WTC11 (cell line): Measurements from ENCODE around the gene CDKN1B. TPM values are rescaled to one million over a fixed set of nuclear protein-coding genes. Genes with fewer than 3 reads are reported as not detected.

Source experiments
- ATAC-seq: fragments of 200-7000 bp; cut with Tn5 transposase; 2 replicates; pipeline ENCODE4 v1.10.0; 2021; ENCODE audit warnings: mild to moderate bottlenecking, moderate library complexity
- CTCF ChIA-PET: fragments of 300-600 bp; sonication (Branson Sonifier 250); formaldehyde crosslinking; loops from one replicate; lab custom pipeline; 2021; ENCODE audit warnings: antibody characterized with exemption; lab: Charles Lee
- POLR2A ChIA-PET: fragments of 350-600 bp; sonication (Branson Sonifier 250); formaldehyde crosslinking; loops from one replicate; lab custom pipeline; 2021; ENCODE audit warnings: antibody characterized with exemption; lab: Charles Lee
- DNase-seq: peaks from one replicate; pipeline ENCODE4 v3.0.0; 2021; ENCODE audit warnings: low spot score
- H3K27ac Mint-ChIP-seq: 2 replicates; pipeline ENCODE4 v1.8.0; 2021; ENCODE audit warnings: mixed read lengths
- H3K27me3 Mint-ChIP-seq: 2 replicates; pipeline ENCODE4 v1.8.0; 2021; ENCODE audit warnings: low read depth, mild to moderate bottlenecking, moderate library complexity, mixed read lengths
- H3K36me3 Mint-ChIP-seq: 2 replicates; pipeline ENCODE4 v1.8.0; 2021; ENCODE audit warnings: mixed read lengths
- H3K4me1 Mint-ChIP-seq: 2 replicates; pipeline ENCODE4 v1.8.0; 2022; ENCODE audit warnings: mixed read lengths
- H3K4me3 Mint-ChIP-seq: 2 replicates; pipeline ENCODE4 v1.8.0; 2021; ENCODE audit warnings: mild to moderate bottlenecking, moderate library complexity, mixed read lengths
- H3K9me3 Mint-ChIP-seq: 2 replicates; pipeline ENCODE4 v1.8.0; 2021; ENCODE audit warnings: mixed read lengths
- CREM ChIP-seq: sonication (generic); formaldehyde crosslinking; IDR thresholded peaks from 2 replicates; pipeline ENCODE4 v1.8.1; 2022; ENCODE audit warnings: mild to moderate bottlenecking, missing genetic modification reagents, moderate library complexity
- FOXJ3 ChIP-seq: sonication (generic); formaldehyde crosslinking; IDR thresholded peaks from 2 replicates; pipeline ENCODE4 v1.9.0; 2021; ENCODE audit warnings: missing genetic modification reagents, mild to moderate bottlenecking, borderline replicate concordance
- FOXK1 ChIP-seq: sonication (generic); formaldehyde crosslinking; IDR thresholded peaks from 2 replicates; pipeline ENCODE4 v1.8.0; 2022; ENCODE audit warnings: mild to moderate bottlenecking, moderate library complexity, missing genetic modification reagents
- ZNF263 ChIP-seq: sonication (generic); formaldehyde crosslinking; IDR thresholded peaks from 2 replicates; pipeline ENCODE4 v1.8.1; 2022; ENCODE audit warnings: low read depth, mild to moderate bottlenecking, moderate library complexity, missing genetic modification reagents
- ZNF396 ChIP-seq: fragments of 250-450 bp; sonication (Bioruptor Pico); IDR thresholded peaks from 2 replicates; pipeline ENCODE4 v1.8.0; 2021; ENCODE audit warnings: mild to moderate bottlenecking, moderate library complexity, borderline replicate concordance
- total RNA-seq: library from RNA; stranded (reverse); gene quantifications from 3 replicates; pipeline ENCODE4 v1.2.3, GENCODE V29; 2021
- TF ChIP-seq, protein P1 (sequence below): sonication (generic); formaldehyde crosslinking; IDR thresholded peaks from 2 replicates; pipeline ENCODE4 v1.8.1; 2022; ENCODE audit warnings: low read depth, mild to moderate bottlenecking, moderate library complexity, missing genetic modification reagents, borderline replicate concordance
- TF ChIP-seq, protein P2 (sequence below): sonication (generic); formaldehyde crosslinking; conservative IDR thresholded peaks from 2 replicates; pipeline ENCODE4 v1.8.1; 2023; ENCODE audit warnings: mild to moderate bottlenecking, low read depth, missing genetic modification reagents, moderate library complexity
- TF ChIP-seq, protein P3 (sequence below): fragments of 250-450 bp; sonication (Bioruptor Pico); IDR thresholded peaks from 2 replicates; pipeline ENCODE4 v1.8.0; 2021; ENCODE audit warnings: mild to moderate bottlenecking
- TF ChIP-seq, protein P4 (sequence below): sonication (generic); formaldehyde crosslinking; conservative IDR thresholded peaks from 2 replicates; pipeline ENCODE4 v1.8.1; 2022; ENCODE audit warnings: mild to moderate bottlenecking, missing genetic modification reagents
- TF ChIP-seq, protein P5 (sequence below): sonication (generic); formaldehyde crosslinking; IDR thresholded peaks from 2 replicates; pipeline ENCODE4 v1.8.1; 2023; ENCODE audit warnings: mild to moderate bottlenecking, missing genetic modification reagents, moderate library complexity
- TF ChIP-seq, protein P6 (sequence below): sonication (generic); formaldehyde crosslinking; IDR thresholded peaks from 2 replicates; pipeline ENCODE4 v1.8.0; 2022; ENCODE audit warnings: mild to moderate bottlenecking, missing genetic modification reagents
- TF ChIP-seq, protein P7 (sequence below): sonication (generic); formaldehyde crosslinking; IDR thresholded peaks from 2 replicates; pipeline ENCODE4 v1.8.1; 2023; ENCODE audit warnings: mild to moderate bottlenecking, moderate library complexity, missing genetic modification reagents
- TF ChIP-seq, protein P8 (sequence below): sonication (generic); formaldehyde crosslinking; IDR thresholded peaks from 2 replicates; pipeline ENCODE4 v1.8.1; 2022; ENCODE audit warnings: mild to moderate bottlenecking, moderate library complexity, missing genetic modification reagents

Gene CDKN1B
- total RNA-seq, 1 experiment from 2014 or later, result 34.2 TPM

DNA sequence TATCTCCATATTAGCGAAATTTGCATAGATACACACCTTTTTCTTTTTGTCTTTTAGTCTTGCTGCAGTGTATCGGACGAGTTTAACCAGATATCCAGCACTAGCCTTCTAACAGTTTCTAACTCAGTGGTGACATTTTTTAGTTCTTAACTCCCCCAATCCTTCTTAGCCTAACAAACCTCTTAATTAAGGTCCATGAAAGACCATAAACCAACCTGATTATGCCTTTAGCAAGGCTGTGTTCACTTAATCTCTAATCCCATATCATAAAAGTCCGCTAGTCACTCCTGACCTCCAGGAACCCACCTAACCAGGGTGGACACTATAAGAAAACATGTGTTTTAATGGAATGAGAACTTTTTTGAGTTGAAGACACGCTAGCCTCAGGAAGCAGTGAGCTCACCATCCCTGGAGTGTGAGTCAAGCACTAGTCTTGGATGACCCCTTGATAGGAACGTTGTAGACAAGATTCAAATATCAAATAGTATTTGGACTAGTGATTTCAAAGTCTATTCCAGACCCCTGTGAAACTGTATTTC, 9.5 kb downstream of the CDKN1B start (continued):
- TF ChIP-seq, protein P1, sequence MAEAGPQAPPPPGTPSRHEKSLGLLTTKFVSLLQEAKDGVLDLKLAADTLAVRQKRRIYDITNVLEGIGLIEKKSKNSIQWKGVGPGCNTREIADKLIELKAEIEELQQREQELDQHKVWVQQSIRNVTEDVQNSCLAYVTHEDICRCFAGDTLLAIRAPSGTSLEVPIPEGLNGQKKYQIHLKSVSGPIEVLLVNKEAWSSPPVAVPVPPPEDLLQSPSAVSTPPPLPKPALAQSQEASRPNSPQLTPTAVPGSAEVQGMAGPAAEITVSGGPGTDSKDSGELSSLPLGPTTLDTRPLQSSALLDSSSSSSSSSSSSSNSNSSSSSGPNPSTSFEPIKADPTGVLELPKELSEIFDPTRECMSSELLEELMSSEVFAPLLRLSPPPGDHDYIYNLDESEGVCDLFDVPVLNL (CRISPR knock-in tag), result no peak
- TF ChIP-seq, protein P2, sequence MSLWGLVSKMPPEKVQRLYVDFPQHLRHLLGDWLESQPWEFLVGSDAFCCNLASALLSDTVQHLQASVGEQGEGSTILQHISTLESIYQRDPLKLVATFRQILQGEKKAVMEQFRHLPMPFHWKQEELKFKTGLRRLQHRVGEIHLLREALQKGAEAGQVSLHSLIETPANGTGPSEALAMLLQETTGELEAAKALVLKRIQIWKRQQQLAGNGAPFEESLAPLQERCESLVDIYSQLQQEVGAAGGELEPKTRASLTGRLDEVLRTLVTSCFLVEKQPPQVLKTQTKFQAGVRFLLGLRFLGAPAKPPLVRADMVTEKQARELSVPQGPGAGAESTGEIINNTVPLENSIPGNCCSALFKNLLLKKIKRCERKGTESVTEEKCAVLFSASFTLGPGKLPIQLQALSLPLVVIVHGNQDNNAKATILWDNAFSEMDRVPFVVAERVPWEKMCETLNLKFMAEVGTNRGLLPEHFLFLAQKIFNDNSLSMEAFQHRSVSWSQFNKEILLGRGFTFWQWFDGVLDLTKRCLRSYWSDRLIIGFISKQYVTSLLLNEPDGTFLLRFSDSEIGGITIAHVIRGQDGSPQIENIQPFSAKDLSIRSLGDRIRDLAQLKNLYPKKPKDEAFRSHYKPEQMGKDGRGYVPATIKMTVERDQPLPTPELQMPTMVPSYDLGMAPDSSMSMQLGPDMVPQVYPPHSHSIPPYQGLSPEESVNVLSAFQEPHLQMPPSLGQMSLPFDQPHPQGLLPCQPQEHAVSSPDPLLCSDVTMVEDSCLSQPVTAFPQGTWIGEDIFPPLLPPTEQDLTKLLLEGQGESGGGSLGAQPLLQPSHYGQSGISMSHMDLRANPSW (CRISPR knock-in tag), result no peak
- TF ChIP-seq, protein P3, sequence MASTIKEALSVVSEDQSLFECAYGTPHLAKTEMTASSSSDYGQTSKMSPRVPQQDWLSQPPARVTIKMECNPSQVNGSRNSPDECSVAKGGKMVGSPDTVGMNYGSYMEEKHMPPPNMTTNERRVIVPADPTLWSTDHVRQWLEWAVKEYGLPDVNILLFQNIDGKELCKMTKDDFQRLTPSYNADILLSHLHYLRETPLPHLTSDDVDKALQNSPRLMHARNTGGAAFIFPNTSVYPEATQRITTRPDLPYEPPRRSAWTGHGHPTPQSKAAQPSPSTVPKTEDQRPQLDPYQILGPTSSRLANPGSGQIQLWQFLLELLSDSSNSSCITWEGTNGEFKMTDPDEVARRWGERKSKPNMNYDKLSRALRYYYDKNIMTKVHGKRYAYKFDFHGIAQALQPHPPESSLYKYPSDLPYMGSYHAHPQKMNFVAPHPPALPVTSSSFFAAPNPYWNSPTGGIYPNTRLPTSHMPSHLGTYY (CRISPR knock-in tag), result no peak
- TF ChIP-seq, protein P4, sequence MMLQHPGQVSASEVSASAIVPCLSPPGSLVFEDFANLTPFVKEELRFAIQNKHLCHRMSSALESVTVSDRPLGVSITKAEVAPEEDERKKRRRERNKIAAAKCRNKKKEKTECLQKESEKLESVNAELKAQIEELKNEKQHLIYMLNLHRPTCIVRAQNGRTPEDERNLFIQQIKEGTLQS (CRISPR knock-in tag), result no peak
- TF ChIP-seq ZNF396 (CRISPR knock-in tag) (no peak), CREM (CRISPR knock-in tag) (no peak), FOXK1 (CRISPR knock-in tag) (no peak), ZNF263 (no peak)
- TF ChIP-seq, protein P5, sequence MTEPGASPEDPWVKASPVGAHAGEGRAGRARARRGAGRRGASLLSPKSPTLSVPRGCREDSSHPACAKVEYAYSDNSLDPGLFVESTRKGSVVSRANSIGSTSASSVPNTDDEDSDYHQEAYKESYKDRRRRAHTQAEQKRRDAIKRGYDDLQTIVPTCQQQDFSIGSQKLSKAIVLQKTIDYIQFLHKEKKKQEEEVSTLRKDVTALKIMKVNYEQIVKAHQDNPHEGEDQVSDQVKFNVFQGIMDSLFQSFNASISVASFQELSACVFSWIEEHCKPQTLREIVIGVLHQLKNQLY, result no peak
- TF ChIP-seq, protein P6, sequence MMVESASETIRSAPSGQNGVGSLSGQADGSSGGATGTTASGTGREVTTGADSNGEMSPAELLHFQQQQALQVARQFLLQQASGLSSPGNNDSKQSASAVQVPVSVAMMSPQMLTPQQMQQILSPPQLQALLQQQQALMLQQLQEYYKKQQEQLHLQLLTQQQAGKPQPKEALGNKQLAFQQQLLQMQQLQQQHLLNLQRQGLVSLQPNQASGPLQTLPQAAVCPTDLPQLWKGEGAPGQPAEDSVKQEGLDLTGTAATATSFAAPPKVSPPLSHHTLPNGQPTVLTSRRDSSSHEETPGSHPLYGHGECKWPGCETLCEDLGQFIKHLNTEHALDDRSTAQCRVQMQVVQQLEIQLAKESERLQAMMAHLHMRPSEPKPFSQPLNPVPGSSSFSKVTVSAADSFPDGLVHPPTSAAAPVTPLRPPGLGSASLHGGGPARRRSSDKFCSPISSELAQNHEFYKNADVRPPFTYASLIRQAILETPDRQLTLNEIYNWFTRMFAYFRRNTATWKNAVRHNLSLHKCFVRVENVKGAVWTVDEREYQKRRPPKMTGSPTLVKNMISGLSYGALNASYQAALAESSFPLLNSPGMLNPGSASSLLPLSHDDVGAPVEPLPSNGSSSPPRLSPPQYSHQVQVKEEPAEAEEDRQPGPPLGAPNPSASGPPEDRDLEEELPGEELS (CRISPR knock-in tag), result no peak

DNA sequence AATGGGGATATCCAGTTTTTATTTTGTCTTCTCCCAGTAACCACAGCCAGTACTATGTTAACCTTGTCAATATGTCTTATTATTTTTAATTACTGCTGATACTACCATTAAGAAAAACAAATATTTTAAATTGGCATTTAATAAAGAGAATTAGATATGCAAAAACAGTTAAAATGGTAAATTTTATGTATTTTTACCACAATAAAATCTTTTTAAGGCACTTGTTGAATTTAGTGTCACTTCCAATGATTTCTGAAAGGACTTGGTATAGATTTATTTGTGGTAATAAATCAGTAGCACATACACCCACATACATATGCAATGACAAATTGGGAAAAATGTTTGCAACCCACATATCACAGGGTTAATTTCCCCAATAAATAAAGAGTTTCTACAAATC, 14.0 kb downstream of the CDKN1B start:
- no peak overlapping the region for H3K27ac Mint-ChIP-seq
- ATAC-seq (no peak), DNase-seq (no peak)
- POLR2A ChIA-PET, result interaction anchor here (0.6 to 0.7 kb wide), 2 partner anchors 630 to 769 kb away, joined by 3 to 4 read pairs; no protein-coding TSS in a partner anchor
- no peaks in the 10 kb centered on the region for H3K36me3 Mint-ChIP-seq
- H3K27me3 Mint-ChIP-seq, result no peaks in the 10 kb centered on the region
- peaks cover 13% of the 10 kb centered on the region for H3K4me1 Mint-ChIP-seq
- CTCF ChIA-PET, result no interaction called here
- no peak overlapping the region for H3K4me3 Mint-ChIP-seq
- 0 out of 2 replicates have a peak, but pooled peaks cover 3% of the 10 kb centered on the region for H3K9me3 Mint-ChIP-seq
- TF ChIP-seq, protein P7, sequence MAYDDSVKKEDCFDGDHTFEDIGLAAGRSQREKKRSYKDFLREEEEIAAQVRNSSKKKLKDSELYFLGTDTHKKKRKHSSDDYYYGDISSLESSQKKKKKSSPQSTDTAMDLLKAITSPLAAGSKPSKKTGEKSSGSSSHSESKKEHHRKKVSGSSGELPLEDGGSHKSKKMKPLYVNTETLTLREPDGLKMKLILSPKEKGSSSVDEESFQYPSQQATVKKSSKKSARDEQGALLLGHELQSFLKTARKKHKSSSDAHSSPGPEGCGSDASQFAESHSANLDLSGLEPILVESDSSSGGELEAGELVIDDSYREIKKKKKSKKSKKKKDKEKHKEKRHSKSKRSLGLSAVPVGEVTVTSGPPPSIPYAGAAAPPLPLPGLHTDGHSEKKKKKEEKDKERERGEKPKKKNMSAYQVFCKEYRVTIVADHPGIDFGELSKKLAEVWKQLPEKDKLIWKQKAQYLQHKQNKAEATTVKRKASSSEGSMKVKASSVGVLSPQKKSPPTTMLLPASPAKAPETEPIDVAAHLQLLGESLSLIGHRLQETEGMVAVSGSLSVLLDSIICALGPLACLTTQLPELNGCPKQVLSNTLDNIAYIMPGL (CRISPR knock-in tag), result no peak

DNA sequence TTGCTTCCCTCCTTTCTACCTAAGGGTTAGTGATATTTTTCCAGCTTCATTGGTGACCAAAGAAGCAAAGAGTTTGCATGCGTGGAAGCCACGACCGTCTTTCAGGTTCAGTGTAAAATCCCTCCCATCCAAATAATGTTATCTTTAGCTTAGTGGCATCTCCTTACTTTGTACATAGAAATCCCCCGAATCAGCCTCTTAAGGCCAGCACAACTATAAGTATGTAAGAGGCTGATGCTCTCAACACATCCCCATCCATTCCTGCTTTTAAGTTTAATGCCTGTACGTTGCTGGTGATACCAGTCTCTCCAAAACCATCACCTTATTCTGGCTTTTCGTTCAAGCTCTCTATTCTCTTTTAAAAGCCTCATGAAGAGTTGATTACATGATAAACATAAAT, 14.6 kb downstream of the CDKN1B start:
- no peak for ATAC-seq
- Mint-ChIP-seq H3K36me3 (no peaks in the 10 kb centered on the region), H3K27me3 (no peaks in the 10 kb centered on the region), H3K4me1 (peaks cover 12% of the 10 kb centered on the region), H3K9me3 (0 out of 2 replicates have a peak, but pooled peaks cover 3% of the 10 kb centered on the region), H3K4me3 (no peak overlapping the region), H3K27ac (no peak overlapping the region)
- ChIA-PET POLR2A (interaction anchor here (0.6 to 0.7 kb wide), 2 partner anchors 631 to 768 kb away, joined by 3 to 4 read pairs; no protein-coding TSS in a partner anchor), CTCF (no interaction called here)
- DNase-seq, result no peak
- TF ChIP-seq, protein P8, sequence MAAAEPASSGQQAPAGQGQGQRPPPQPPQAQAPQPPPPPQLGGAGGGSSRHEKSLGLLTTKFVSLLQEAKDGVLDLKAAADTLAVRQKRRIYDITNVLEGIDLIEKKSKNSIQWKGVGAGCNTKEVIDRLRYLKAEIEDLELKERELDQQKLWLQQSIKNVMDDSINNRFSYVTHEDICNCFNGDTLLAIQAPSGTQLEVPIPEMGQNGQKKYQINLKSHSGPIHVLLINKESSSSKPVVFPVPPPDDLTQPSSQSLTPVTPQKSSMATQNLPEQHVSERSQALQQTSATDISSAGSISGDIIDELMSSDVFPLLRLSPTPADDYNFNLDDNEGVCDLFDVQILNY (CRISPR knock-in tag), result no peak
- TF ChIP-seq FOXJ3 (CRISPR knock-in tag), result no peak
